PC-3 (cell line): ENCODE data around the gene RMP24.

Experiments used
- ATAC-seq: fragments of 200-7000 bp; cut with Tn5 transposase; 2 replicates; pipeline ENCODE4 v1.9.1; 2020; ENCODE audit warnings: mild to moderate bottlenecking, moderate library complexity
- BruUV-seq: library from RNA; stranded (reverse); fragments of 400-500 nt; replicated peaks from 2 replicates; lab custom pipeline; 2021; lab: Mats Ljungman, UMichigan
- CTCF ChIA-PET: fragments of 300-600 bp; sonication (Branson Sonifier 250); formaldehyde crosslinking; loops from one replicate; lab custom pipeline; 2022; ENCODE audit warnings: antibody characterized with exemption; lab: Charles Lee
- POLR2A ChIA-PET: fragments of 300-600 bp; sonication (Branson Sonifier 250); formaldehyde crosslinking; loops from one replicate; lab custom pipeline; 2022; ENCODE audit warnings: antibody characterized with exemption; ENCODE audit not compliant: unreplicated experiment; lab: Charles Lee
- DNase-seq: peaks from one replicate; pipeline ENCODE4 v3.0.0-alpha.2; 2015
- H2AFZ ChIP-seq: fragments of 300-600 bp; sonication (generic); 2 replicates; pipeline ENCODE4 v1.6.0; 2016; ENCODE audit warnings: antibody characterized with exemption, low read length
- H3F3A ChIP-seq: fragments of 300-600 bp; sonication (generic); one replicate; pipeline ENCODE4 v1.6.0; 2017; ENCODE audit warnings: antibody characterized with exemption, low read length, control low read depth, mild to moderate bottlenecking; ENCODE audit not compliant: unreplicated experiment
- H3K27ac ChIP-seq: fragments of 300-600 bp; sonication (generic); 2 replicates; pipeline ENCODE4 v1.5.1; 2016; ENCODE audit warnings: mild to moderate bottlenecking, low read length
- H3K27me3 ChIP-seq: fragments of 300-600 bp; sonication (generic); 2 replicates; pipeline ENCODE4 v1.6.1; 2016; ENCODE audit warnings: low read length, mixed read lengths
- H3K36me3 ChIP-seq: fragments of 300-600 bp; sonication (generic); 2 replicates; pipeline ENCODE4 v1.6.1; 2016; ENCODE audit warnings: low read depth, mixed run types, low read length, mixed read lengths
- H3K4me1 ChIP-seq: fragments of 300-600 bp; sonication (generic); 2 replicates; pipeline ENCODE4 v1.5.1; 2016; ENCODE audit warnings: low read length; ENCODE audit not compliant: insufficient read depth
- H3K4me2 ChIP-seq: fragments of 300-600 bp; sonication (generic); 2 replicates; pipeline ENCODE4 v1.6.0; 2016; ENCODE audit warnings: low read length
- H3K4me3 ChIP-seq: fragments of 300-600 bp; sonication (generic); 2 replicates; pipeline ENCODE4 v1.5.1; 2016; ENCODE audit warnings: mild to moderate bottlenecking, low read length, mixed read lengths
- H3K79me2 ChIP-seq: fragments of 300-600 bp; sonication (generic); 2 replicates; pipeline ENCODE4 v1.6.1; 2017; ENCODE audit warnings: low read length, mixed read lengths
- H3K9ac ChIP-seq: fragments of 300-600 bp; sonication (generic); 2 replicates; pipeline ENCODE4 v1.6.0; 2016; ENCODE audit warnings: mild to moderate bottlenecking, low read length
- H3K9me2 ChIP-seq: fragments of 300-600 bp; sonication (generic); replicated peaks from 2 replicates; pipeline ENCODE4 v1.6.1; 2016; ENCODE audit warnings: mixed run types, low read length, mixed read lengths
- H3K9me3 ChIP-seq: fragments of 300-600 bp; sonication (generic); 2 replicates; pipeline ENCODE4 v1.6.1; 2016; ENCODE audit warnings: low read length, mixed read lengths
- H4K20me1 ChIP-seq: fragments of 300-600 bp; sonication (generic); 2 replicates; pipeline ENCODE4 v1.6.1; 2016; ENCODE audit warnings: low read length, mixed read lengths
- EZH2 ChIP-seq: fragments of 300-600 bp; sonication (generic); IDR thresholded peaks from one replicate; pipeline ENCODE4 v1.6.1; 2017; ENCODE audit warnings: antibody characterized with exemption, mild to moderate bottlenecking, low read length; ENCODE audit not compliant: unreplicated experiment
- EZH2phosphoT487 ChIP-seq: fragments of 300-600 bp; sonication (generic); IDR thresholded peaks from 2 replicates; pipeline ENCODE4 v1.6.1; 2018; ENCODE audit warnings: mild to moderate bottlenecking, antibody characterized with exemption, low read length, borderline replicate concordance
- intact Hi-C: fragments of 100-400 bp; cut with micrococcal nuclease; formaldehyde crosslinking; loops from 2 replicates; pipeline ENCODE4 v1.9.0; 2023
- TF ChIP-seq, protein P1 (sequence below): fragments of 300-600 bp; sonication (generic); conservative IDR thresholded peaks from 2 replicates; pipeline ENCODE4 v1.5.1; 2017; ENCODE audit warnings: antibody characterized with exemption, low read depth, mild to moderate bottlenecking, low read length

RMP24 gene

DNA sequence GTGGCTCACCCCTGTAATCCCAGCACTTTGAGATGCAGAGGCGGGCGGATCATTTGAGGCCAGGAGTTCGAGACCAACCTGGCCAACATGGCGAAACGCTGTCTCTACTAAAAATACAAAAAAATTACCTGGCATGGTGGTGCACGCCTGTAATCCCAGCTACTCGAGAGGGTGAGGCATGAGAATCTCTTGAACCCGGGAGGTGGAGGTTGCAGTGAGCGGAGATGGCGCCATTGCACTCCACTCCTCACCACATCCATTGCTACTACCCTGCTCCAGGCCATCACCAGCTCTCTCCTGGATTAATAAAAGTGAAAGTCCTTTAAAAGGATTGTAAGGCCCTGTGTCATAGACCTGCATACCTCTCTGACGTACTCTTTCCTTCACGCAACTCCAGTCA is 1.2 kb downstream of the RMP24 start:
- H3K9me2 ChIP-seq, result no peaks in the 10 kb centered on the region
- H4K20me1 ChIP-seq, result no peaks in the 10 kb centered on the region
- no peak for TF ChIP-seq EZH2phosphoT487
- TF ChIP-seq EZH2, result no peak
- TF ChIP-seq, protein P1, sequence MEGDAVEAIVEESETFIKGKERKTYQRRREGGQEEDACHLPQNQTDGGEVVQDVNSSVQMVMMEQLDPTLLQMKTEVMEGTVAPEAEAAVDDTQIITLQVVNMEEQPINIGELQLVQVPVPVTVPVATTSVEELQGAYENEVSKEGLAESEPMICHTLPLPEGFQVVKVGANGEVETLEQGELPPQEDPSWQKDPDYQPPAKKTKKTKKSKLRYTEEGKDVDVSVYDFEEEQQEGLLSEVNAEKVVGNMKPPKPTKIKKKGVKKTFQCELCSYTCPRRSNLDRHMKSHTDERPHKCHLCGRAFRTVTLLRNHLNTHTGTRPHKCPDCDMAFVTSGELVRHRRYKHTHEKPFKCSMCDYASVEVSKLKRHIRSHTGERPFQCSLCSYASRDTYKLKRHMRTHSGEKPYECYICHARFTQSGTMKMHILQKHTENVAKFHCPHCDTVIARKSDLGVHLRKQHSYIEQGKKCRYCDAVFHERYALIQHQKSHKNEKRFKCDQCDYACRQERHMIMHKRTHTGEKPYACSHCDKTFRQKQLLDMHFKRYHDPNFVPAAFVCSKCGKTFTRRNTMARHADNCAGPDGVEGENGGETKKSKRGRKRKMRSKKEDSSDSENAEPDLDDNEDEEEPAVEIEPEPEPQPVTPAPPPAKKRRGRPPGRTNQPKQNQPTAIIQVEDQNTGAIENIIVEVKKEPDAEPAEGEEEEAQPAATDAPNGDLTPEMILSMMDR, result no peak
- no peaks in the 10 kb centered on the region for H3K4me1 ChIP-seq
- CTCF ChIA-PET, result no interaction called here
- H3K27me3 ChIP-seq, result no peaks in the 10 kb centered on the region
- intact Hi-C loops, result loop anchor here (5.0 kb wide), 1 partner anchor 391 kb away; the partner anchor contains the start of gene GALNT1
- no peak overlapping the region for H3K9ac ChIP-seq
- peaks cover 6% of the 10 kb centered on the region; the same call in 1 of the 2 replicates for H3K36me3 ChIP-seq
- peak overlapping the region; percentile 84 for H3K4me3 ChIP-seq
- H3K9me3 ChIP-seq, result no peaks in the 10 kb centered on the region
- H3K4me2 ChIP-seq, result peak overlapping the region; percentile 92
- POLR2A ChIA-PET, result no interaction called here
- H3K27ac ChIP-seq, result no peak overlapping the region
- peaks cover 24% of the 10 kb centered on the region for H3K79me2 ChIP-seq
- ATAC-seq (no peak), DNase-seq (no peak)
- no peak overlapping the region for H2AFZ ChIP-seq
- no peaks in the 10 kb centered on the region for H3F3A ChIP-seq
- BruUV-seq, result no TSS peak

DNA sequence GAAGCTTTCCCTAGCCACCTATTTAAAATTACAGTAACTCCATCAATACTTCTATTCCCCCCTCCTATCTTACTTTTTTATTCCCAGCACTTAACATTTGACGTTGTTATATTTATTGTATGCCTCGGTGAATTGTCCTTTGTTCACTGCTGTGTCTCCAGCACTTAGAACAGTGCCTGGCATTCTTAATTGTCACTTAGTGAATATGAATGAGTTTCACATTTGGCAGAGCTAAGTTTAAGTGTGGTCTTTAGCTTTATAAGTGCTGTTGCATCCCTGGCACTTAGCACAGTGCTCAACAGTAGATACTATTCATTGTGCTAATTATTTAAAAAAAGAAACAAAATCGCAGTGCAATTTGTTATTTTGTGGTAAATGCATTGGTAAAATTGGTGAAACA is 1.7 kb downstream of the RMP24 start:
- intact Hi-C loops, result loop anchor here (5.0 kb wide), 1 partner anchor 392 kb away; the partner anchor contains the start of gene GALNT1
- H3K79me2 ChIP-seq, result peaks cover 24% of the 10 kb centered on the region
- H3K4me1 ChIP-seq, result no peaks in the 10 kb centered on the region
- no peak for ATAC-seq
- no peaks in the 10 kb centered on the region for H3K9me3 ChIP-seq
- H3F3A ChIP-seq, result no peaks in the 10 kb centered on the region
- no peaks in the 10 kb centered on the region for H4K20me1 ChIP-seq
- CTCF ChIA-PET, result no interaction called here
- peak overlapping the region; percentile 92 for H3K4me2 ChIP-seq
- H3K9ac ChIP-seq, result no peak overlapping the region
- H3K36me3 ChIP-seq, result peaks cover 6% of the 10 kb centered on the region; the same call in 1 of the 2 replicates
- no peaks in the 10 kb centered on the region for H3K9me2 ChIP-seq
- no peak for DNase-seq
- H3K27ac ChIP-seq, result no peak overlapping the region
- peak overlapping the region; percentile 84; the same call in 1 of the 2 replicates for H3K4me3 ChIP-seq
- TF ChIP-seq EZH2phosphoT487 (no peak), EZH2 (no peak)
- TF ChIP-seq, protein P1, result no peak
- H2AFZ ChIP-seq, result no peak overlapping the region
- BruUV-seq, result no TSS peak
- H3K27me3 ChIP-seq, result no peaks in the 10 kb centered on the region
- POLR2A ChIA-PET, result no interaction called here

DNA sequence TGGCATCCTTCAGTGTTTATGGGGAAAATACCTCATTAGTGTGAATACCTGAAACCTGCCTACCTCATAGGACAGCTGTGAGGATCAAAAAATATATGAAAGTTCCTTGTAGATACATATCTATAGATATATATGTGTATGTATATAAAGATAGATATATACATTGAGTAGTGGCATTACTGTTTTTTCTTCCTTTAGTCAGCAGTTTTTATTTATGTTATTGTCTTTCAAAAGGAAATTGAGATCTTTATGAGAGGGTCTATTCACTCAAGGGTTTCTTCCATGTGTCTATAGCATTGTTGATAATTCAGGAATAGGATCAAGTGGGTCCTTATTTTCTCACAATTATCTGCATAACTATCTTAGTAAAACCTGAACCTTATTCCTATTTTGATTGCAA is 6.6 kb downstream of the RMP24 start:
- H3K9me2 ChIP-seq, result no peaks in the 10 kb centered on the region
- no peak for ATAC-seq
- CTCF ChIA-PET, result no interaction called here
- no TSS peak for BruUV-seq
- peaks cover 6% of the 10 kb centered on the region; the same call in 1 of the 2 replicates for H3K36me3 ChIP-seq
- H3K9me3 ChIP-seq, result no peaks in the 10 kb centered on the region
- H4K20me1 ChIP-seq, result no peaks in the 10 kb centered on the region
- no peak overlapping the region for H3K4me3 ChIP-seq
- H3K4me2 ChIP-seq, result no peak overlapping the region
- TF ChIP-seq, protein P1, result no peak
- no peak for TF ChIP-seq EZH2
- TF ChIP-seq EZH2phosphoT487, result no peak
- H3F3A ChIP-seq, result no peaks in the 10 kb centered on the region
- POLR2A ChIA-PET, result no interaction called here
- DNase-seq, result no peak
- no peaks in the 10 kb centered on the region for H3K27me3 ChIP-seq
- H3K79me2 ChIP-seq, result peaks cover 8% of the 10 kb centered on the region
- H3K9ac ChIP-seq, result no peak overlapping the region
- H2AFZ ChIP-seq, result no peak overlapping the region
- no peak overlapping the region for H3K27ac ChIP-seq
- no peaks in the 10 kb centered on the region for H3K4me1 ChIP-seq
- intact Hi-C loops, result no loop called here
